Mononuclear cell (primary cell): ENCODE results near the gene NPFF. TPM values are rescaled to one million over a fixed set of nuclear protein-coding genes. Genes with fewer than 3 reads are reported as not detected.

ENCODE experiments used
- H3K27me3 ChIP-seq: 2 replicates; pipeline ENCODE4 v1.6.0; 2011; ENCODE audit warnings: low read length, control low read depth; ENCODE audit not compliant: insufficient read depth
- H3K4me1 ChIP-seq: 2 replicates; pipeline ENCODE4 v1.5.1; 2011; ENCODE audit warnings: mild to moderate bottlenecking, low read length, control low read depth; ENCODE audit not compliant: insufficient read depth
- H3K4me3 ChIP-seq: 2 replicates; pipeline ENCODE4 v1.5.1; 2011; ENCODE audit warnings: mild to moderate bottlenecking, low read length, moderate library complexity
- H3K9me3 ChIP-seq: 2 replicates; pipeline ENCODE4 v1.5.1; 2011; ENCODE audit warnings: low read depth, mild to moderate bottlenecking, control low read depth, low read length
- total RNA-seq: library from RNA; depleted of rRNA; stranded (reverse); fragments of >200 nt; gene quantifications from one replicate; pipeline ENCODE4 v1.2.3, GENCODE V29; 2012

NPFF gene
- total RNA-seq, 1 donor = not detected

DNA sequence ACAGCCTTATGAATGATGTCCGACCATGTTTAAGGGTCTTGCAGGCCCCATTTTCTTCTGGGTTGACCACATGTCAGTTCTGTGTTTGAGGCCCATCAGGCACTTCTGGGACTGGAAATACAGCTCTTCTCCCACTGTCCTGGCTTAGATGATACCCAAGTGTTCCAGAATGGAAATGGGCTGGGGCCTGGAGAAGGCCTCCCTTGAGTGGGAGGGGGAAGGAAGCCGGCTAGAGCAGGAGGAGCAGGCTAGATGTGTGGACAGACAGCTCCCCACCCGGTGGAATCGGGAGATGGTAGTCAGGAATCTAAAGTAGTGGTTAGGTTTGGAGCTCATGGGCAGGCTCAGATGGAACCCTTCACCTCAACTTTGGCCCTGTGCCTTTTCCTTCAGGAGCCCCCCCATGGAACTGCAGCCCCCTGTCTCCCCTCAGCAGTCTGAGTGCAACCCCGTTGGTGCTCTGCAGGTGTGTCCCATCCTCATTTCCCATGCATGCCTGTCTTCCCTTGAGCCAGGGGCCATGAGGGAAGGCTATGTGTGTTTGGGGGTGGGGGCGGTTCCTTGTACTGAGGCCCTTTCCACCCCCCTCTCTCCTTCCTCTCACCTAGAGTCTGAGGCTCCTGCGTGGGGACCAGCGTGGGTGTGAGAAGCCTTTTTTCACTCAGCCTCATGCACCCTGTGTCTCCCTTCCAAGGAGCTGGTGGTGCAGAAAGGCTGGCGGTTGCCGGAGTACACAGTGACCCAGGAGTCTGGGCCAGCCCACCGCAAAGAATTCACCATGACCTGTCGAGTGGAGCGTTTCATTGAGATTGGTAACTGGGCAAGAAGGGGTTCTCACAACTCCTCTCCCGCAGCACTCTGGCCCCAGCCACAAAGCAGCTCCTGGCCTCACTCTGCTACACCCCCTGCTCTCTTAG, 3.0 kb downstream of the NPFF start:
- no peaks in the 10 kb centered on the region for H3K9me3 ChIP-seq
- no peaks in the 10 kb centered on the region for H3K27me3 ChIP-seq
- H3K4me1 ChIP-seq = peaks cover 32% of the 10 kb centered on the region
- no peak overlapping the region for H3K4me3 ChIP-seq

DNA sequence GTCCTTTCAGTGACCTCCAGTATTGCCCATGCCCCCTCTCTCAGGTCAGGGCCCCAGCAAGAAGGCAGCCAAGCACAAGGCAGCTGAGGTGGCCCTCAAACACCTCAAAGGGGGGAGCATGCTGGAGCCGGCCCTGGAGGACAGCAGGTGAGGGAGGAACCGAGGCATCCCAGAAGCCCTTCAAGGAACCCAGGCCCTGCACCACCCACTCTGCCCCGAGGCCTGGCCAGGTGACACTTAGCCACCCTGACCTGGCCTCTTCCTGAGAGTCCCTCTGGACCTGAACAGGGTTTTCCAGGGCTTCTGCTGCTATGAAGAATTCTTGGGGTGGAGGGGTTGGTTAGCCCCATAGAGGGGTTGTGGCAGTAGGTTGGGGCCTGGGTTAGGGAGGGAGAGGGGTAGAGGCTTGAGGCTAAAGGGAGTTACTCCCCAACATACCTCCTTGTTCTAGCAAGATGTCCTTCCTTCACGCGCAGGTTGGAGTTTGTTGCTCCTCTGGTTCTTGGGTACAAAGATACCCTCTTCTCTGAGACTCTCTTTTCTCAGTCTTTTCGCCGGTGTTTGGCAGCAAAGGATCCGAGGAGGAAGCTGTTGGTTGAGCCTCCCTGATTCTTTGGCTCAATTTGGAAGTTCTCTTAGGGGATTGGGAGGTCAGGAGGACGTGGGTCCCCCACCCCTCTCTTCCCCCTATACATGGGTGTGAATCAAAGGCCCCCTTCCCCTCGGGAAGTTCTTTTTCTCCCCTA, 4.1 kb downstream of the NPFF start:
- H3K4me1 ChIP-seq = peaks cover 33% of the 10 kb centered on the region
- H3K9me3 ChIP-seq = no peaks in the 10 kb centered on the region
- no peaks in the 10 kb centered on the region for H3K27me3 ChIP-seq
- H3K4me3 ChIP-seq = no peak overlapping the region

DNA sequence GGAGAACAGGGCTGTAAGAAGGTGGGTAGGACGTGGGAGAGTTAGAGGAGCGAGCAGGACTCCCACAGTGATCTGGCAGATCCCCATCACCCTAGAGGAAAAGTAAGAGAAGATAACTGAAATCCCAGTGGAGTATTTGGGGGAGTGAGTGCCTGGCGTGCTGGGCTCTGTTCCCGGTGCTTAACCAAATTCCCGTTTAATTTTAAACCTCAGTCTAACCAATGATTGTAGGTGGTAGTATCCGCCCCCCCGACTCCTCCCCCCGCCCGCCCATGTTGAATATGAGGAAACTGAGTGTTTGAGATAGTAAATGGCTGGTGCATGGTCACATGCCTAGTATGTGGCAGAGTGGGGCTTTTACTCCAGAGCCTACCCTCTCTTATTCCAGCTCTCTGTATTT, 5.0 kb downstream of the NPFF start:
- Histone ChIP-seq H3K4me1 (peaks cover 33% of the 10 kb centered on the region), H3K27me3 (no peaks in the 10 kb centered on the region), H3K9me3 (no peaks in the 10 kb centered on the region), H3K4me3 (no peak overlapping the region)

DNA sequence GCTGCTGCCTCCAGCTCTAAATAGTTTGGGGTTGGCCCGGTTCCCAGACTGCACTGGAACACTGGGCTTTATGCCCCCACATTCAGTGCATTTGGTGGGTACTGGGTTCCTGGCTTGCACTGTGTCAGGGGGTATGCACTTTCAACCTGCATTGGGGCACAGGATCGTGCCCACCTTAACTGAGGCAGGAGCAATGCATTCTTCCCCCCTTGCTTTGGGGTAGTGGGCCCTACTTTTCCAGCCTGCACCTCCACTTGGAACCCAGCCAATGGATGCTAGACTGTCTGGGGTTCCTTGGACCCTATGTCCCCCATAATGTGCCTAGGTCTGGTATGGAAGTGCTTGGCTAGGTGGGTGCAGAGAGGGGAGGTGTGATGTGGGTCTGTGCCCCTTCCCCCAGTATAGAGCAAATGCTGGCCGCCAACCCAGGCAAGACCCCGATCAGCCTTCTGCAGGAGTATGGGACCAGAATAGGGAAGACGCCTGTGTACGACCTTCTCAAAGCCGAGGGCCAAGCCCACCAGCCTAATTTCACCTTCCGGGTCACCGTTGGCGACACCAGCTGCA, 5.6 kb downstream of the NPFF start:
- Histone ChIP-seq H3K27me3 (no peaks in the 10 kb centered on the region), H3K4me3 (peak overlapping the region; percentile 60), H3K9me3 (no peaks in the 10 kb centered on the region), H3K4me1 (peaks cover 36% of the 10 kb centered on the region)

DNA sequence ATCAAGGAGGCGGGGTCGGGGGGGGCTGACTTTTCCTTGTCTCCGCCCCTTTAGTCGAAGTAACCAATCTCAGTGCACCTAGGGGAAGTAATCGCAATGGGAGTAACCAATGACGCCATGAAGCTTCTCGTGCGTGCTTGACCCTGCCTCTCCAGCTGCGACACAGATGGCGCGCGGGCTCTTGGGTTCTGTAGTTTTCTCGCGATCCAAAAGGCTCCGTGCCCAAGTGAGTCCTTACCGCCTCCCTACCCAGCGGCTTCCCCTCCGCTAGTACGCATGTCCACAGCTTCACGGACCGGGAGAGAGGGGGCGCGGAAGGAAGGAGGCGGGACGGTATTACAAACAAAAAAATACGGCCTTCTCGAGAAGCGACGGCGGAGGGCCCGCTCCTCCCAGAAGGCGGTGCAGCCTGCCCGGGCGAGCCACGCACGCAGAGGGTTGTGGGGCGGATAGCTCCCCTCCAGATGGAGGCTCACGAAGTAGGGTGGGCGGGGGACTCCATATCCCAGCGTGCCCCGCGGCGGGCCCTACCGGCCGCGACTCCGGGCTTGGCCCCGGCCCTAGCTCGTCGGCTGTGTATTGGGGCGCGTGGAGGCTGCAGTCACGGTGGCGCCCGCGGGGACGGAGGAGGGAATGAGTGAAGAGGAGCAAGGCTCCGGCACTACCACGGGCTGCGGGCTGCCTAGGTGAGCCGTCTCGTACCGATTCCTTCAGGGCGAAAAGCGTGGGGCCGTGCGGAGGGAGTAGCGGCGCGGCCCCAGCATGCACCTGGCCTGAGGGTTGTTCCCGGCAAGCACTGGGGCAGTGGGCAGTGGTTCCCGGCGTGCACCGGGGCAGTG, 6.3 kb downstream of the NPFF start, which contains the start of gene TARBP2:
TARBP2 (plus strand) TSS at position 508 of the 839 bp plus-strand sequence; CDS start at position 634, 126 bp downstream.
- Histone ChIP-seq H3K4me3 (peak within 1 kb of the TSS; percentile 60), H3K9me3 (no peaks in the 10 kb centered on the region), H3K4me1 (peaks cover 41% of the 10 kb centered on the region), H3K27me3 (no peaks in the 10 kb centered on the region)

DNA sequence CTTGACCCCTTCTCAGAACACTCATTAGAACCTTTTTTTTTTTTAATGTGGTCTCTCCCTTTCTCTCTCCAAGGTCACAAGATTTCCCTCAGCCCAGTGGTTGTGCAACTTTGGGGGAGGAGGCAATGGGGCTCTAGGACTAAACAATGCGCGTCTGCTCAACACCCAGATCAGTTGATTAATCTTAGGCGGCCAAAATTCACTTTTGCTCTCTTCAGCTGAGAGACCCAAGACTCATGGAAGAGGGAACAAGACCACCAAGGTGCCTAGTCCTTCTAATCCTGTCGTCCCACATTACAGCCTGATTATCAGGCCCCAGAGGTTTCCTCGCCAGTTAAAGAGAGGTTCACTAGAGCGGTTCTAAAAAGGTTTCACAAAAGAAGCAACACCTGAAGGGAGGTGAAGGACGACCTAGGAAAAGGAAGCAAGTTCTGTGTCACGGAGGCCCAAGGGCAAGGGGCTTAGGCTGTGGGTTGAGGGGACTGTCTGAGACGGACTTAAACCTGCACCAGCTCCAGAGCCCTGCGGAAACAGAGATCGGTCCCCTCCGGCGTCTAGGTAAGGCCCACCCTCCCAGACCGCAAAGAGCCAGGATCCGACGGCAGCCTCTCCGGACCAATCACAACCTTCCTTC, 7.0 kb downstream of the NPFF start:
- Histone ChIP-seq H3K27me3 (no peaks in the 10 kb centered on the region), H3K4me1 (peaks cover 43% of the 10 kb centered on the region), H3K9me3 (no peaks in the 10 kb centered on the region), H3K4me3 (peak overlapping the region; percentile 60)

DNA sequence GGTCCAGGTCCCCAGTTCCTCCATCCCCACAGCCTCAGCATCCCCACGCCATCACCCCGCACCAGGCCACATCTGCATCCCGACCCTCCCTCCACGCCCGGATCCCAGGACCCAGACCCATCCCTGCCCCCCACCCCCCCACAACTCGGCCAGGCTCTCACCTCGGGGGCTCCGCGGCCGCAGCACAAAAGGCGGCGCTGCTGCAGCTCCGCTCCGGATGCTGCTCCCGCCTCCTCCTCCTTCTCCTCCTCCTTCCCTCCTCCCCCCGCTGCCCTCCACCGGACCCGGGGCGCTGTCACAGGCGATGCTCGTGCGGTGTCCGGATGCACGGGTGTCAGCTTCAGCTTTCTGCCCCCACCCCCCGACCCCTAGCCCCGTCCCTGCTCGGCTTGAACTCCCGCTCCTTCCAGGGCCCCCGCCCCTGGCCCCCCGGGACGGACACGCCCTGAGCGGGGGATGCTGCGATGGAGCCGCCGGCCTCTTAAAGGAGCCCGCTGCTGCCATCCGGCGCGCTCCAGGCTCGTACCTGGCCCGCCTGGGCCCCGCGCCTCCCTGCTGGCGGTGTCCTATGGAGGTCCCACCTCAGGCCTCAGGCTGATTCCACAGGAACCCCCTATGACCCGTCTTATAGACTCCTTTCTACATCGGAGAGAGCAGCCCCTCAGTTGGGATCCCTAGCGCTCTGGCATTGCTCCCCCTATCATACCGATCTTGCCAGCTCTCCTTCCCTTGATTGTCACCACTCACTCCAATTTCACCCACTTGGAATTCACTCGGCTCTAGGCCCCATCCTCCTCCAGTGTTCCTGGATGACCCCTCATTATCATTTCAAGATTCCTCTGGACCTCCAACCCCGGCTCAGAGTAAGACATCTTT, 7.8 kb downstream of the NPFF start, which contains the start of gene MAP3K12:
MAP3K12 (minus strand) TSS at position 193 of the 876 bp plus-strand sequence. CDS start 12,067 bp downstream, outside the sequence.
- Histone ChIP-seq H3K4me3 (peak within 1 kb of the TSS; percentile 60), H3K27me3 (no peaks in the 10 kb centered on the region), H3K9me3 (no peaks in the 10 kb centered on the region), H3K4me1 (peaks cover 43% of the 10 kb centered on the region)

DNA sequence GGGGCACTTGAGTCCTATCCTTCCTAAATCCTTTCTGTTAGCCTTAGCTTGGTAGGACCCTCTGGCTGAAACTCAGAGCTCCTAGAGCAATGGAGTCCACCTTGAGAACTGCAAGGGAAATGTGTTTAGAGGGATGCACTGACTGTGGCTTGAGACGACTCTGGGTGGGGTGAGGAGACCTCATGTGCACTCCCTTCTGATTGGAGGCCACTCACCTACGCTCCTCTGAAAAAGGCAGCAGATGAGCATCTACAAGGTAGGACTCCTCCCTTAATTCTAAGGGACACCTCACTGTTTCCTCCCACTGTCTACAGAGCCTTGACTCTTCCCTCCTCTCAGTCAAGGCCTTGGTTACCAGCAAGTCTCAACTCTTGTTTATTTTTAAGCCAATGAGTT, 9.1 kb downstream of the NPFF start:
- Histone ChIP-seq H3K9me3 (no peaks in the 10 kb centered on the region), H3K27me3 (no peaks in the 10 kb centered on the region), H3K4me1 (peaks cover 55% of the 10 kb centered on the region), H3K4me3 (no peak overlapping the region)

DNA sequence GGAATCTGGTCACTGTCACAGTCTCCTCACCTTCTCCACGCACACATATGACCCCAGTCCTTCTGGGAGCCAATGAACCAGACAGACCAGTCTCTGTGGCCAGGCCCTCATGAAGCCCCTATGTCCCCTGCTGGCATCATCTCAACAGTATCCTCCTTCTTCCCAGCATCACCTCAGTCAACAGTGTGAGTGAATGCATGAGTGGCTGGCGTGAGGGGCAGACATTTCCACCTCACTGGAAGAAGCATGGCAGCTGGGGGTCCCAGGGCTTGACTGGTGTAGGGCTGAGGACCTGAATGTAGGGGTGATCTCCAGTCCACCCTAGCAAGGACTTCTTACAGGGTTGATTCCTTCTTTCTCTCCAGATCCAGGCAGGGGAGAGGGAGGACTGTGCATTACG, 9.8 kb downstream of the NPFF start:
- Histone ChIP-seq H3K27me3 (no peaks in the 10 kb centered on the region), H3K4me1 (peaks cover 53% of the 10 kb centered on the region), H3K9me3 (no peaks in the 10 kb centered on the region), H3K4me3 (no peak overlapping the region)

DNA sequence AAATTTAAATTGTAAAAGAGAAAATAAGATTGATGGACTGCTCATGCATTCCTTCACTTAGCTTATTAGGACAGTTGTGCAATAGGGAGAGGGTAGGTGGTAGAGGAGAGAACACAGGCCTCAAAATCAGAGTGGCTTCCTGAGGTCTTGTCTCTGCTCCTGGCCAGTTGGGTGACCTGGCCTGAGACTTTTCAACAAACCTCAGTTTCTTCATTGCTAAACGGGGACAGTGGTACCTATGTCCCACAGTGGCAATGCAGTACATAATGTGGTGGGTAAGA, 10.6 kb downstream of the NPFF start:
- Histone ChIP-seq H3K27me3 (no peaks in the 10 kb centered on the region), H3K4me3 (no peak overlapping the region), H3K9me3 (no peaks in the 10 kb centered on the region), H3K4me1 (peaks cover 50% of the 10 kb centered on the region)

DNA sequence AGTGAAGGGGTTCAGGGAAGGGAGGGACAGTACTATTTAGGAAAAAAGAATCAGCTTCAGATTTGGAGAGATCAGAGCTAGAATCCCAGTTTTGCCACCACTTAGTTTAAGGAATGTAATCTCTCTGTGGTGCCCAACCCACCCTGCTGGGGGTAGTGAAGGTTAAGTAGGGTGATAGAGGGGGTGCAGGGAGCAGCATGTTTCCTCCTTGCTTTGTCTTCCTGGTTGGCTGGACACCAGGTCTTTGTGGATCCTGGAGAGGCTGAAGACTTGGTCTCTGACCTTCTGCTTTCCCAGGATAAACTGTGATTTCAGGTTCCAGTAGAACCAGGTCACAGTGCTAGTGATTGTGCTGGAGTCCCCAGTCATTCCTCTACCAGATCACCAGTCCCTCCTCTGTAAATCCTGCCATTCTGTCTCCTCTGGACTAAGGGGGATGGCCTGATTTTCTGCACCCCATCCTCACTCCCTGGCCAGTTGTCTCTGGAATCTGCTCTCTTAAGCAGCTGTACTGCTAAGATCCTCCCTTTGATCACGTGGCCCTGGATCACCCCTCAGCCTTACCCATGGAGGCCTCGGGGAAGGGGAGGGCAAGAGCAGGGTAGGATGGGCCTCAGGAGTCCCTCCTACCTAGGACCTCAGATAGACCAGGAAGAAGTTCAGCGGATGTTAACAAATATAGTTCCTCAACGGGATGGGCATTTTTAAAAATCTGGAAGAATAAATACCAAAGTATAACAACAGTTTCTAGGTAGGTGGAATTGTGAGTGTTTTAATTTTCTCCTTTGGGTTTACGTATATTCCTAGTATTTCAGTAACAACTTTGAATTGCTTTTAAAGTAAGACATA, 11.2 kb downstream of the NPFF start:
- Histone ChIP-seq H3K4me1 (peaks cover 46% of the 10 kb centered on the region), H3K27me3 (no peaks in the 10 kb centered on the region), H3K9me3 (no peaks in the 10 kb centered on the region), H3K4me3 (no peak overlapping the region)

DNA sequence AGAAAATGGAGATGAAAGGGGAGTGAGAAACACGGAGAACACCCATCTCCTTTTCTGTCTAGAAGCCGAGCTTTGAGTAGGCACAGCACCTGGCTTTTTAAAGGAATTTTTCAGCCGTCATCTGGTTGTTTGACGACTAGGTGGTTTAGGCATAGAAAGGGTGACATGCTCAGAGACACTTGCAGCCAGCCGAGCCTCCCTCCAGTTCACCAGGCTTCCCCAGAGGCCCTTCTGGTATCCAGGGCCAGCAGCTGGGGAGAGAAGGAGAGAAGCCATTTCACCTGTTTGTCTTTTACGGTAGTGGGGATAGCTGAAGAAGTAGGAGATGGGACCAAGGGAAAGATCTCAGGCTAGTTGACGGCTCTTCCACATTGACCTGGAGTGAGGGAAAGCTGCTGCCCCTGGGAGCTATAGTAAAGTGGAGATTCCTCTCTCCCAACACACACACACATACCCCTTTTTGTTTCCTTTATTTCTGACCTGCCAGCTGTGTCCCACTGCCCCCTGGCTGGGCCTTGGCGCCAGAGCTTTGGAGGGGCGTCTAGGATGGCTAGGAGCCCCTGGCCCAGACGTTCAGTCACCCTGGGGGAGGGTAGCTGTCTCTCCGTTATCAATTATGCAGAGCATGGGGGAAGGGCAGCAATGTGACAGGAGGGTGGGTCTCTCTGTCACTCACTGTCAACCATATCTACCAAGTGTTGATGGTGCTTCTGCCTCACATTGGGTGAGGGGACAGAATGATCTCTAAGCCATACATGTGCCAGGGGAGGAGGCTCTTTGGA, 13.5 kb downstream of the NPFF start:
- H3K27me3 ChIP-seq = no peaks in the 10 kb centered on the region

More for the DNA sequence above, 13.5 kb downstream of the NPFF start:
- no peaks in the 10 kb centered on the region for H3K9me3 ChIP-seq
- peaks cover 35% of the 10 kb centered on the region for H3K4me1 ChIP-seq
- peak overlapping the region; percentile 37 for H3K4me3 ChIP-seq
